Retina (tissue), 1 donor: Measurements from ENCODE around the gene HEATR9.

ENCODE experiments used
- DNase-seq: peaks from one replicate; pipeline ENCODE4 v3.0.0-alpha.2; 2016

Gene HEATR9

GRCh38 chr17:35808240-35808961, 60.3 kb downstream of the HEATR9 start:
- no peak for DNase-seq

GRCh38 chr17:35807371-35808144, 61.1 kb downstream of the HEATR9 start:
- no peak for DNase-seq
